HG03378 (cell line): Measurements from ENCODE around the gene DYNLT2B.
"Not testable (repeated sequence)": the region's sequence is repeated elsewhere in the genome, so short reads cannot be mapped to it uniquely, and the experiment has no call there.

Experiments
- ATAC-seq: cut with Tn5 transposase; IDR thresholded peaks from one replicate; pipeline ENCODE4 v1.9.1; 2021; ENCODE audit warnings: mild to moderate bottlenecking, moderate library complexity; ENCODE audit not compliant: unreplicated experiment

Gene DYNLT2B

DNA sequence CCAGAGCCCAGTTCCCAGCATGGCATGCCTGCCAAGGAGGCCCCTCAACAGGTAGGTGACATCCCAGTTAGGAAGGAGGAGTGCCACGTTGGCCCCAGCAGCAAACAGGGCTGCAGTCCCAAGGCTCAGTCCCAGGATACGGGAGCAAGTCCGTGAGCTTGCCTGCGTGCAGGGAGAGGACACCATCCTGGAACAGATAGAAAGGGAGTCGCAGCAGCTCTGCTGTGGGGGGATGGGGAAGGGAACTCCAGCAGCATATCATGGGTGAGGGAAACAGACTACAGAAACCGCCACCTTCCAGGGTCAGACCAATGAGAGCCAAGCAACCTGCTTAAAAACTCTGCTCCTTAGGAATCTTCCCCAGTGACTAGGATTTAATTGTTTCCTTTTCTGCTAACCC, 9.4 kb upstream of the DYNLT2B start:
- no peak for ATAC-seq

DNA sequence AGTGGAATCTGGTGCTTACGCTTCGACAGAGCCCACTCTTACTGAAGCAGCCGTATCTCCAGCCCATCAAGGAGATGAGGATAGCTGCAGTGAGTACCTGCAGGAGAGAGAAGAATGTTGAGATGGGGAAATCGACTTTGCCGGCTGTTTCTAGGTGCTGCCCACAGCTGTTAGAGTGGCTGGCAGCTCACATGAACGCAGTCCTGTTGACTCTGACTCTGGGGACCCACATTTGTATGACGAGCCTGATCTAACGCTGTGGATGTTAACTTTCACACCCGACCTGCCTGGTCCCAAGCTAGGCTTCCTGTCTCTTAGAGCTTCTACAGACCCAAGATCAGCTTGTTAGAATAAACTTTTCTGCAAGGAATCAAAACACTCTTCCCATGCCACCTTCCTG, 8.9 kb upstream of the DYNLT2B start:
- ATAC-seq = no peak

DNA sequence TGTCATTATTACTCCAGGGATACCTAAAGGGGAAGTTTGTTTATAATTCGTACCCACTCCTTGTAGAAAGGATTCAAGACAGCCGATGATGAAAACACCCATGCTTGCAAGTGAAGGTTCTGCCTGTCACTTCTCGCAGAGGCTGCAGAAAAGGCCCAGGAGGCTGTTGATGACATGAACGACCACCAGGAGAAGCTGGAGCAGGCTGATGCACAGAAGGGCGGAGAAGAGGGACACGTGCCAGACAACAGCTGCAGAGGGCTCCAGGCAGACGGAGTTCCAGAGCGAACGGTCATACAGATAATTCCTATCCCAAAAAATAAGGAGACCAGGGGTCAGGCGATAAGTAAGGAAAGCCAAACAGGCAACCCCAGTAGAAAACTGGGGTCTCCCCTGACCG, 5.7 kb upstream of the DYNLT2B start:
- no peak for ATAC-seq

DNA sequence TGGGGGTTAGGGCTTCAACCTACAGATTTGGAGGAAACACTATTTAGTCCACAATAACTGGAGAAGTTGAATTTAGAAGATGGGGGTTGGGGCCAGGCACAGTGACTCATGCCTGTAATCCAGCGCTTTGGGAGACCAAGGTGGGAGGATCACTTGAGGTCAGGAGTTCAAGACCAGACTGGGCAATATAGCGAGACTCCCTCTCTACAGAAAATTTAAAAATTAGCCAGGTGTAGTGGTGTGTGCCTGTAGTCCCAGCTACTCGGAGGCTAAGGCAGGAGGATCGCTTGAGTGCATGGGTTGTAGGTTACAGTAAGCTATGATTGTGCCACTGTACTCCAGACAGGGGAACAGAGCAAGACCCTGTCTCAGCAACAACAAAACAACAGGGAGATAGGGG, 5.0 kb upstream of the DYNLT2B start:
- no peak for ATAC-seq

DNA sequence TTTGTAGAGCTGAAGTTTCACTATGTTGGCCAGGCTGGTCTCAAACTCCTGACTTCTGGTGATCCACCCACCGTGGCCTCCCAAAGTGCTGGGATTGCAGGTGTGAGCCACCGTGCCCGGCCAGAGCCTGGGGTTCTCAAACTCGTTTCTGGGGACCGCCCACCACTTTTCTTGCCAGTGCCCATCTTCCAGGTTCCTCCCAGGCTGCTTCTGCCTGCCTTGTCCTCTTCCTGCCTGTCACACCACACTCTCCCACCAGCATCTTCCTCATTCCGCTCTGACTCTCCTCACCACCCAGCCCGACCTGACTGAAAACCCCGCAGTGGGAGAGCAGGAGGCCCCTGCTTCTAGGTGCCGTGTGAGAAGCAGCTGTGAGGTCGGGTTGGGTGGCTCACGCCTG, 3.1 kb upstream of the DYNLT2B start:
- ATAC-seq = no peak

DNA sequence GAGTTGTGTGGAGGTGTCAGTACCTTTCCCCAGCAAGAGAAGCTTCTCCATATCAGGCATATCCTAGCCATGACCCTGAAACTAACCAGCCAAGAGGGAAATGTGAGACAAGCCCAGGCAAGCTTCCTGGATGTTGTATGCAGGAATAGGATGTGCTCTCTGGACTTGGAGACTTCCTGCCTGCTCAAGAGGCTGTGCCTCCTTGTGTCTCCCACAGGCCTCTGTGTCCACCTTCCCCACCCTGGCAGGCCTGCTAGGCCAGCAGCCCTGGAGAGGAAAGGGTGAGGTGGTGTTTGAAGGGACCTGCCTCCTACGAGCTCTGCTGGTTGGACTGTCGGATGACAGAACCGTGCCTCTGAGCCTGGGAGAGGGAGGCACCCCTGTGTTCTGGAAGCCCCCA, 2.1 kb upstream of the DYNLT2B start:
- no peak for ATAC-seq

DNA sequence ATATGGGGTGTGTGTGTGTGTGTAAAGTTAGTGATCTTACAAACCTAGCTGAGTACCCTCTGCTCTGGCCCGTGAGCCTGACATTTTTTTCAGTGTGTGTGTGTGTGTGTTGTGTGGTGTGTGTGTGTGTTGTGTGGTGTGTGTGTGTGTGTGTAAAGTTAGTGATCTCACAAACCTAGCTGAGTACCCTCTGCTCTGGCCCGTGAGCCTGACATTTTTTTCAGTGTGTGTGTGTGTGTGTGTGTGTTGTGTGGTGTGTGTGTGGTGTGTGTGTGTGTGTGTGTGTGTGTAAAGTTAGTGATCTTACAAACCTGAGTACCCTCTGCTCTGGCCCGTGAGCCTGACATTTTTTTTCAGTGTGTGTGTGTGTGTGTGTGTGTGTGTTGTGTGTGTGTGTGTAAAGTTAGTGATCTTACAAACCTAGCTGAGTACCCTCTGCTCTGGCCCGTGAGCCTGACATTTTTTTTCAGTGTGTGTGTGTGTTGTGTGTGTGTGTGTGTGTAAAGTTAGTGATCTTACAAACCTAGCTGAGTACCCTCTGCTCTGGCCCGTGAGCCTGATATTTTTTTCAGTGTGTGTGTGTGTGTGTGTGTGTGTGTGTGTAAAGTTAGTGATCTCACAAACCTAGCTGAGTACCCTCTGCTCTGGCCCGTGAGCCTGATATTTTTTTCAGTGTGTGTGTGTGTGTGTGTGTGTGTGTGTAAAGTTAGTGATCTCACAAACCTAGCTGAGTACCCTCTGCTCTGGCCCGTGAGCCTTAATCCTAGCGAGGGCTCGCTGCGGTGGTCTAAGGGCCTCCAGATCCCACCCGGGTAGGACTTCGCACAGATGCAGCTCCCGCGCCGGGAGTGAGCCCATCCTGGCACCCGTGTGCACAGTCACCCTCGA, 997 bp downstream of the DYNLT2B start:
- not testable (repeated sequence) for ATAC-seq

DNA sequence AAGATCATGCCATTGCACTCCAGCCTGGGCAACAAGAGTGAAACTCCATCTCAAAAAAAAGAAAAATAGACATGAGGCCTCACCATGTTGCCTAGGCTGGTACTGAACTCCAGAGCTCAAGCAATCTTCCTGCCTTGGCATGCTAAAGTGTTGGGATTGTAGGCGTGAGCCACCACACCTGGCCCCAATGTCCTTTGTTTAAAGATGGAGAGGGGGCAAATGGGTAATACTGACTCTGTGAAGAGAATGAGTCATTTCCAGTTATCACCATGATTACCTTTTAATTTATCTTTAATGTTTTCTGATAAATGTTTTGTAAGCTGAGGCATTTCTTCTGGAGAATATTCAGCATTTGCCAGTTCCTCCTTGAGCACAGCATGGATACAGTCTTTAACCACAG, 2.2 kb downstream of the DYNLT2B start:
- no peak for ATAC-seq

DNA sequence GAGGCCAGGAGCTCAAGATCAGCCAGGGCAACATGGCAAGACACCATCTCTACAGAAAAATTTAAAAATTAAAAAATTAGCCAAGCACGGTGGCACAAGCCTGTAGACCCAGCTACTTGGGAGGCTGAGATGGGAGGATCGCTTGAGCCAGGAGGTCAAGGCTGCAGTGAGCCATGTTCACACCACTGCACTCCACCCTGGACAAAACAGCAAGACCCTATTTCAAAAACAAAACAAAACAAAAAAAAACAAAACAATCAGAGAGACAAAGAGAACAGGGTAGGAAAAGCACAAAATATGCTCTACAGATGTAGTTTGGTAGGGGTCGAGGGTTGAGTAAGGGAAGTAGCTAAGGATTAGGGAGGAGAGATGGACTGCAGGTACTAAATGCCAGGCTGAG, 3.4 kb downstream of the DYNLT2B start:
- no peak for ATAC-seq

DNA sequence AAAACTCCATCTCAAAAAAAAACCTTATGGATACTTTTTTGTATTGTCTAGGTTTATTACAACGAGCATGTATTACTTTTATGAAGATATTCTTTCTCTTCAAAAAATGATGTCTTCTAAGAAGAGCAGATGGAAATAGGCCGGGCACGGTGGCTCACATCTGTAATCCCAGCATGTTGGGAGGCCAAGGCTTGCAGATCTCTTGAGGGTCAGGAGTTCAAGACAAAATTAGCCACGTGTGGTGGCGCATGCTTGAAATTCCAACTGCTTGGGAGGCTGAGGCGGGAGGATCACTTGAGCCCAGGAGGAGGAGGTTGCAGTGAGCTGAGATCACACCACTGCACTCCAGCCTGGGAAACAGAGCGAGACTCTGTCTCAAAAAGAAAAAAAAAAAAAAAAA, 4.0 kb downstream of the DYNLT2B start:
- ATAC-seq = not testable (repeated sequence)

DNA sequence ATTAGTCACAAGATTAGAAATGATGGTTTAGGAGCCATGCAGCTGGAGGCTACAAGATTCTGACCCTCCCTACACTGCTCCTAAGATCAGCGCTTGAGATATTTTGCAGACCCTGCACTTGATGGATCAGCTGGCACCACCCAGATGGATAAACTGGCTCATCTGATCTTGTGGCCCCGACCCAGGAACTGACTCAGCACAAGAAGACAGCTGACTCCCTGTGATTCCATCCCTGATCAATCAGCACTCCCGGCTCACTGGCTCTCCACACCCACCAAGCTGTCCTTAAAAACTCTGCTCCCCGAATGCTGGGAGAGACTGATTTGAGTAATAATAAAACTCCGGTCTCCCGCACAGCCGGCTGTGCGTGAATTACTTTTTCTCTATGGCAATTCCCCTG, 15.1 kb downstream of the DYNLT2B start:
- ATAC-seq = not testable (repeated sequence)

DNA sequence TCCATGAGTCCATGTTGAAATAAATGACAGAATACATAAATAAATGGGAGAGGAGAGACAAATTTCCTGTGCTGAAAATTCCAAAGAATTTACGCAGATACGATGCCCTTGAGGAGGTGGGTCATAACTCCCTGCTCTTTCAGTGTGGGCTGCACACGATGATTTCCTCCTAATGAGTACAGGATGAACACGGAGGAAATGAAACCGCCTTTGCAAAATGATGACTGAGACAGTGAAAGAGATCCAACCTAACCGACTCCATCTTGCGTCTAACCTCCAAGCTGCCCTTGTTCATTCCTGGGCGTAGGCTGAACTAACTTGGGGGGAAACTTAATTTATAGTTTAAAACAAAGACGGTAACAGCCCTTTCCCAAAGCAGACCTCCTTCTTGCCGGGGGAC, 15.5 kb downstream of the DYNLT2B start:
- not testable (repeated sequence) for ATAC-seq

DNA sequence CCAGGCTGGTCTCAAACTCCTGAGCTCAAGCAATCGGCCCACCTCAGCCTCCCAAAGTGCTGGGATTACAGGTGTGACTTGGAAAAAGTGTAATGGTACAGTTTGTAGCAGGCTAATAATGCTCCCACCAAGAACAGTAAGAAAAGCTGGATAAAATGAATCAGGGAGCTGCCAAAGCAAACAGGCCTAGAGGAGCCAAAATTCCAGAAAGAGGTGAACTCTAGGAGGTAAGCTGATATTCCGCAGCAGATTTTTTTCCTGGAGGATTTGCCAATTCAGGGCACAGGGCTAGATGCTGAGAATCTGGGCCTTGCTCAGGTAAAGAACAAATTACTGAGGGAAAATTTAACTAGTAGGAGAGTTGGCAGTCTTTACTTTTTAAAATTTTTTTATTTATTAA, 19.5 kb downstream of the DYNLT2B start:
- ATAC-seq = no peak

DNA sequence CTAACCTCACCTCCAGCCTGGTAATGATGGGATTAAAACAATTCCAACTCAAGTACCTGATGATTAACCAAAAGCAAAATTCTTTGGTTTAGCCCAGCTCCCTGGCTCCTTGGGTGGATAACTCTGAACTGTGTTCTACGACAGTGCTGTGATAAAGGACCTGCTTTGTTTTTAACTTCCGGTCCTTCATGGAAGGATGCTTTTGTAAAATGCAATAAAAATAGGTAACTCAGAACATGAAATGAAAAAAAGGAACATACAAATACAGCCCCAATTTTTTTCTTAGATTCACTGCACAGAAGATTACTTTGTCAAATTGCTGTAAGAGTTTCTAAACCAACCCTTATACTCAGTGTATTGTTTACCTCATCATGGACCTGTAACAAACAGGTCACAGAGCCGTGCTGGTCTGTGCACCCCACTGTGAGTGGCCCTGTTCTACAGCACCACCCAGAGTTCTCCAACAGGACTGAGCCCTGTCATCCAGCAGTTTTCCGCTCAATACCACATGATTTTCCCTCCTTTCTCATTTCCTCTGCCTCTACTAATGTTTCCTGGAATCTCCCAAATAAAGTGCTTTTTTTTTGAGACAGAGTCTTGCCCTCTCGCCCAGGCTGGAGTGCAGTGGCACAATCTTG, 25.6 kb downstream of the DYNLT2B start:
- ATAC-seq = no peak

DNA sequence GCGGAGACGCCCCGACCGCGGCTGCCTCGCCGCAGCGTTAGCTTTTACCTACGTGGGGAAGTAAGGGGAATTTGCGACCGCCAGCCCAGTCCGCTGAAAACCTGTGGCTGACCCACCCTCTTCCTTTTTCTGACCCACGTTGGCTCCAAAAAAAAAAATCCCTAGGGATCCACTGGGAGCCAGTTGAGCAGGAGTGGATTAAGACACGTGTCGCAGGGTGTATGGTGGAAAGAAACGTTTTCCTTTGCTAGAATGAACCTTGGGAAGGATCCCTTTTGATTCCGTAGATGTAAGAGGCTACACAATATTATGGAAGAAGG, 29.9 kb downstream of the DYNLT2B start:
- ATAC-seq = peak; percentile 5

DNA sequence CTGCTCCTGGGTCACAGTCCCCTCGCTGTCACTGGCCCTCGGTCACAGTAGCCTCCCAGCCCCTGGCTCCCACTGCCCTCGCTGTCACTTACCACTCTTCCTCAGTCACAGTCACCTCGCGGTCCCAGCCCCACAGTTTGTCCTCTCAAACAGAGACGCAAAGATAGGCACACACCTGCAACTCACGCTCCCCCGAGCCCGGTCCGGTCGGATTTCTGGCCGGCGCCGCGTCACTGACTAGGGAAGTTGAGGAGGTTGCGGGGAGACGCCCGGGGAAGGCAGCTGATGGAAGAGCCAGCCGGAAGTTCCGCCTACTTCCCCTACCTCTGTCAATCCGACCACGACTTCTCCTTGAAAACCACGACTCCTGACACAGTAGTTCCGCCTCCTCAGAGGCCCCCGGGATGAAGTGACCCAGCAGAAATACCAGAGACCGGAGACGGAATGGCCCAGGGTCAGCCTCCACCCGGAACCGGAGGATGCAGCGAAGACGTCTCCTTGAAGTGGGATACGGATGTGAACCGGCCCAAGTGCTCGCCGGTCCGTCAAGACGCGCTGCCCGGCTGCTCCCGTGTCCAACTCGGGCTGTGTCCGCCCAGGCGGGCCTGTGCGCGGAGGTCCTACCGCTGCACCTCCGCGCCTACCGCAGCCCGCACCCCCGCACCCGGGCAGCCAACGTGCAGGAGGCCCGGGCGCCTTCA, 30.4 kb downstream of the DYNLT2B start, which contains the start of gene PCYT1A:
Gene PCYT1A (minus strand): TSS at position 287 of the 701 bp plus-strand sequence. CDS start 17,195 bp downstream, outside the sequence.
- ATAC-seq = peak; percentile 62

DNA sequence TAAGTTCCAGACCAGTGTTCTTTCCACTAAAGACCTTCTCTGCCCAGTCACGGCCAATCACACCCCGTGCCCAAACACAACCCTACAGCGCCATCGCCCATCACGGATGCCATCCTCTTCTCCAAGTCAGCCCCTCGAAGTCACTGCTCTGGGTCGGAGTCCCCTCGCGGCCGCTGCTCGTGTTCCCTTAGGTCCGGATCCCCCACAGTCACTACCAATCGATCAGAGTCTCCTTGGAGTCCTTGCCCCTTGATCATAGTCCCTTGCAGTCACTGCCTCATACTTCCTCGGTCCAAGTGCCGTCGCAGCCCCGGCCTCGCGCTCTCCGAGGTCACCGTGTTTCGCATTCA, 31.0 kb downstream of the DYNLT2B start:
- ATAC-seq = no peak

DNA sequence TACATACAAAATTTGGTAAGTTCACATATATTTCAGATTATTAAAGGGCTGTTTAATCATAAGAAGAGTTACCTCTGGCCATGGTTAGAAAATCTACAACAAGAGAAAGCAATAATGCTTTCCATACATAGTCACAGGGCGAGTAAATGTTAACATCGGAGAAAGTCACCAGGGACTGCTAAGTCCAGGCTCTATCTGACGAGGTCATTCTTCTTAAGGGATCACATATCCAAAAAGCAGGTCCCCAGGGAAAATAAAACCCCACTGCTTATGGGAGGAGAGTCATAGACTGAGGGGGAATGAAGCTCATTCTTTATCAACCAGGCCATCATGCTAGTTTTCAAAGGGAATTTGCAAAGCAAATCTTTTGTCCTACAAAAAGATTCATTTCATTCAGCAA, 33.6 kb downstream of the DYNLT2B start:
- ATAC-seq = no peak

DNA sequence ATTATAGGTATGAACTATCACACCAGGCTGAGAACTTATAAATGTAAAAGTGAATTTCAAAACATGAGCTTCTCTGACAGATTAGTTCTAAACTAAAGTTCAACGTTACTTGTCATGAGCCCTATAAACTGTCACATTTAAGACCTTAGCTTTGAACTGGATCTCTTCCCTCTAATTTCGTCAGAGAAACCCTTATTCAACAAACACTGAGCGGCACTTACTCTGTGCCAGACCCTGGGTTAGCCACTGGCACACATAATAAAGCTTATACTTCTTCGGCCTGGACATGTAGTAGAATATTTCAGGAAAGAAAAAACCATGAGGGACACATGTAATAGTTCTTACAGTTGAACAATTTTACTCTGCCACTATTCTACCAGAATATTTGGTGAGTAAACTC, 36.1 kb downstream of the DYNLT2B start:
- ATAC-seq = no peak

DNA sequence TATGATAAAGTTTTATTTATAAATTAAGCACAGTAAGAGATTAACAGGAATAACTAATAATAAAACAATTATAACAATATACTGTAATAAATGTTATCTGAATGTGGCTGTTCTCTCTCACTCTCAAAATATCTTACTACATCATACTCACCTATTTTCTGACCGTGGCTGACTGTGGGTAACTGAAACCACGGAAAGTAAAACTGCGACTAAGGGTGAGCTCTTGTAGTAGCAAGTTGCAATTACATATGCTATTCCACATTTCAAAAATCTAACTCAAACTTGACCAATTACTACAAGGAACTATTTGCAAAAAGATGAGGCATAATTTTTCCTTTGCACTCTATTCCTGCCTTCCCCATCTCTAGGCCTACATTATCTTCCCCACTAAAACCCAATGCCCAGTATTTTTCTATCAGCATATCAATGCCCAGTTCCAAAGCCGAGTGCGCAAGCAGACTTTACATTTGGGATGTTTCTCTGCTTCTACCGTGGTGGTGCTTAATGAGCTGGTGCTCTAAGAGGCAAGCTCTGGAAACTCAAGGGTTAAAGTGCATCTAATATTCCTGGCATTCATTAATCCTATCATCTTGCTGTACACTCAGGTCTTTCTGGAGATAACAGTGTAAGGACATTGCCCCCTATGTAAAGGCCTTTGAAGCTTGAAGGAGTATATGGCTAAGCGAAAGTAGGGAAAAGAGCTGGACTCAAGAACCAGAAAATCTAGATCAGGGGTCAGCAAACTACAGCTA, 37.2 kb downstream of the DYNLT2B start:
- ATAC-seq = no peak

DNA sequence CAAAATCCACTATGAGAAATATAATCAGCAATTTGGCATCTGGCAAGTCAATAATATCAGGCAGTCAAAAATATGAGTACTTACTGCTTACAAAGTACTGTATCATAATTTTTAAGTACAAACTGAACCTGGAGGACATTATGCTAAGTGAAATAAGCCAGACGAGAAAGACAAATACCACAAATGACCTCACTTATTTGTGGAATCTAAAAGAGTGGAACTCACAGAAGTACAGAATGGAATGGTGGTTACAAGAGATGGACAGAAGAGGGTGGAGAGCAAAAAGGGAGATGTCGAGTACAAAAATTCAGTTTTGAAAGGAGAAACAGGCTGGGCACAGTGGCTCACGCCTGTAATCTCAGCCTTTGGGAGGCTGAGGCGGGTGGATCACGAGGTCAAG, 42.9 kb downstream of the DYNLT2B start:
- ATAC-seq = no peak
